Activated B cell treated with CpG ODN at 0.5 μM for 24 hours (primary cell): ENCODE data around the gene OR51E2. TPM values are rescaled to one million over a fixed set of nuclear protein-coding genes. Genes with fewer than 3 reads are reported as not detected.

Experiments
- ATAC-seq: fragments of 200-7000 bp; cut with Tn5 transposase; one replicate; pipeline ENCODE4 v1.10.0; 2021; ENCODE audit warnings: low read depth, mild to moderate bottlenecking, moderate library complexity
- CTCF ChIA-PET: fragments of 350-600 bp; sonication (Branson Sonifier 250); formaldehyde crosslinking; loops from one replicate; lab custom pipeline; 2021; ENCODE audit warnings: antibody characterized with exemption; lab: Charles Lee
- POLR2A ChIA-PET: fragments of 350-600 bp; sonication (Branson Sonifier 250); formaldehyde crosslinking; loops from one replicate; lab custom pipeline; 2021; ENCODE audit warnings: antibody characterized with exemption; lab: Charles Lee
- DNase-seq: peaks from one replicate; pipeline ENCODE4 v3.0.0; 2022
- H3K27ac Mint-ChIP-seq: one replicate; pipeline ENCODE4 v1.8.0; 2020; ENCODE audit warnings: mixed read lengths
- H3K27me3 Mint-ChIP-seq: one replicate; pipeline ENCODE4 v1.8.0; 2021; ENCODE audit warnings: mixed read lengths
- H3K36me3 Mint-ChIP-seq: one replicate; pipeline ENCODE4 v1.8.0; 2021; ENCODE audit warnings: low read depth, mixed read lengths
- H3K4me1 Mint-ChIP-seq: one replicate; pipeline ENCODE4 v1.8.0; 2021; ENCODE audit warnings: mixed read lengths
- H3K4me3 Mint-ChIP-seq: one replicate; pipeline ENCODE4 v1.8.0; 2020; ENCODE audit warnings: mild to moderate bottlenecking, mixed read lengths
- H3K9me3 Mint-ChIP-seq: one replicate; pipeline ENCODE4 v1.8.0; 2020; ENCODE audit warnings: mixed read lengths
- CTCF ChIP-seq: fragments of 200-600 bp; IDR thresholded peaks from one replicate; pipeline ENCODE4 v1.8.0; 2022; ENCODE audit warnings: antibody characterized with exemption, mild to moderate bottlenecking
- intact Hi-C: fragments of 100-400 bp; cut with micrococcal nuclease; formaldehyde crosslinking; loops from one replicate; pipeline ENCODE4 v1.15.1; 2024
- total RNA-seq: library from RNA; stranded (reverse); gene quantifications from 2 replicates; pipeline ENCODE4 v1.2.3, GENCODE V29; 2022

OR51E2 gene
- total RNA-seq, 1 donor from 2014 or later = not detected

GRCh38 chr11:4713241-4713640 is 15.6 kb upstream of the OR51E2 start:
- no peak for TF ChIP-seq CTCF
- Mint-ChIP-seq H3K4me1 (no peaks in the 10 kb centered on the region), H3K4me3 (no peak overlapping the region), H3K27ac (no peak overlapping the region), H3K9me3 (no peaks in the 10 kb centered on the region), H3K36me3 (no peaks in the 10 kb centered on the region), H3K27me3 (peaks cover 5% of the 10 kb centered on the region)
- intact Hi-C loops = no loop called here
- ATAC-seq (no peak), DNase-seq (no peak)
- POLR2A ChIA-PET = no interaction called here
- CTCF ChIA-PET = no interaction called here

- no peak for ATAC-seq
- POLR2A ChIA-PET = no interaction called here
These were observed 7.2 kb upstream of the OR51E2 start for GRCh38 chr11:4704790-4705334.

GRCh38 chr11:4704054-4704789 is 6.6 kb upstream of the OR51E2 start, which contains the start of gene MMP26:
Gene MMP26, plus strand, starts transcription at chr11:4704784.
- H3K27me3 Mint-ChIP-seq = peaks cover 4% of the 10 kb centered on the region
- POLR2A ChIA-PET = no interaction called here
- H3K27ac Mint-ChIP-seq = no peak within 1 kb of the TSS
- H3K36me3 Mint-ChIP-seq = no peaks in the 10 kb centered on the region
- ATAC-seq (no peak), DNase-seq (no peak)
- no peaks in the 10 kb centered on the region for H3K9me3 Mint-ChIP-seq
- CTCF ChIA-PET = no interaction called here
- no peak for TF ChIP-seq CTCF
- intact Hi-C loops = no loop called here
- H3K4me3 Mint-ChIP-seq = no peak within 1 kb of the TSS
- no peaks in the 10 kb centered on the region for H3K4me1 Mint-ChIP-seq

More at GRCh38 chr11:4704790-4705334, 7.2 kb upstream of the OR51E2 start:
- Mint-ChIP-seq H3K4me1 (no peaks in the 10 kb centered on the region), H3K27ac (no peak overlapping the region), H3K9me3 (no peaks in the 10 kb centered on the region), H3K4me3 (no peak overlapping the region), H3K36me3 (no peaks in the 10 kb centered on the region), H3K27me3 (peaks cover 6% of the 10 kb centered on the region)
- CTCF ChIA-PET = no interaction called here
- TF ChIP-seq CTCF = no peak
- intact Hi-C loops = no loop called here
- DNase-seq = no peak

GRCh38 chr11:4700436-4700820 is 2.8 kb upstream of the OR51E2 start:
- no peak for TF ChIP-seq CTCF
- intact Hi-C loops = no loop called here
- Mint-ChIP-seq H3K4me1 (no peaks in the 10 kb centered on the region), H3K27ac (no peak overlapping the region), H3K27me3 (peaks cover 5% of the 10 kb centered on the region), H3K4me3 (no peak overlapping the region), H3K36me3 (no peaks in the 10 kb centered on the region), H3K9me3 (no peaks in the 10 kb centered on the region)
- ChIA-PET POLR2A (no interaction called here), CTCF (no interaction called here)
- no peak for ATAC-seq
- DNase-seq = no peak

DNA sequence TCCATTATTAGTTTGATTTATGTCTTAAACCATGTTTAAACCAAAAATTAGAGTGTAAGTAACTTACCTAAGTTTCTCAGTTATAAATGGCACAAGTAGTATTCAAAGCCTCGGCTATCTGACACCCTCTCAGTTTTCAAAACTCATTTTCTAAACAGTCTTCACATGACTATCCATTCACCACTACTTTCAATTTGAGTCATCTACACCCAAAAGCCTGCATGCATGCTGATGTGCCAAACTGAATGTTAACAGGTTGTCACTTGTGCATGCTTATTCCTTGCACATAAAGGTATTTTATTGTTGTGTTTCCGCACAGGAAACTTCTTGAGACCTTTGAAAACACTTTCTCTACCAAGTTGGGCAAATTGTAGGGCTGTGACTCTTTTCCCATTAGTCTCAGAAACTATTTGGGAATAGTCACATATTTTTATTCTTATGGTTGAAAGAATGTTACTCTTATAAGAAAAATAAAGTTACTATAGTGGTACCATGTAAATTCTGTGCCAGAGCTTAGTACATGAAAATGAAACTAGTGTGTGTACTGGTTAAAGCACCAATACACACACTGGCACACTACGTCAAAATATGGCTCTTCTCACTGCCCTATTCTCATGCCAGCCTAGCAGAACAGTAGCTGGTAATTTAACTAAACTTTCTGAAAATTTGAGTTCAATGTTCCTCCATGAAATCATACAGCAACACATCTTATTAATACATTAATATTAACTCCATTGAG is 2.2 kb upstream of the OR51E2 start:
- TF ChIP-seq CTCF = no peak
- DNase-seq (no peak), ATAC-seq (no peak)
- H3K9me3 Mint-ChIP-seq = no peaks in the 10 kb centered on the region
- CTCF ChIA-PET = no interaction called here
- POLR2A ChIA-PET = no interaction called here
- peaks cover 3% of the 10 kb centered on the region for H3K27me3 Mint-ChIP-seq
- H3K4me1 Mint-ChIP-seq = no peaks in the 10 kb centered on the region
- no peak overlapping the region for H3K27ac Mint-ChIP-seq
- H3K36me3 Mint-ChIP-seq = no peaks in the 10 kb centered on the region
- intact Hi-C loops = no loop called here
- no peak overlapping the region for H3K4me3 Mint-ChIP-seq
